HepG2 (cell line): ENCODE data around the gene CDC6. TPM values are rescaled to one million over a fixed set of nuclear protein-coding genes. Genes with fewer than 3 reads are reported as not detected.

ENCODE experiments used
- ERF ChIP-seq: IDR thresholded peaks from 2 replicates; pipeline ENCODE4 v1.6.1; 2018; ENCODE audit warnings: missing biosample characterization, missing genetic modification reagents
- ETV5 ChIP-seq: IDR thresholded peaks from 2 replicates; pipeline ENCODE4 v1.6.1; 2018; ENCODE audit warnings: missing biosample characterization, missing genetic modification reagents, inconsistent platforms, borderline replicate concordance
- HNRNPUL1 ChIP-seq: fragments of 200-400 bp; formaldehyde crosslinking; IDR thresholded peaks from 2 replicates; pipeline ENCODE4 v1.6.1; 2017; ENCODE audit warnings: low read depth, mild to moderate bottlenecking, low read length, moderate library complexity
- HOXD1 ChIP-seq: sonication (generic); formaldehyde crosslinking; IDR thresholded peaks from 2 replicates; pipeline ENCODE4 v1.5.0; 2020; ENCODE audit warnings: missing genetic modification reagents
- KDM3A ChIP-seq: IDR thresholded peaks from 2 replicates; pipeline ENCODE4 v1.6.1; 2018; ENCODE audit warnings: low read depth, missing compliant biosample characterization
- NONO ChIP-seq, 2 experiments: fragments of 450-650 bp in 1 of 2; sonication (generic) in 1 of 2; formaldehyde crosslinking in 1 of 2; IDR thresholded peaks in 1 of 2; conservative IDR thresholded peaks in 1 of 2; 2 replicates each; pipeline versions ENCODE4 v1.6.1 to v1.8.0; 2017 to 2022; ENCODE audit warnings: mild to moderate bottlenecking in 1 of 2, missing genetic modification reagents in 1 of 2, moderate library complexity in 1 of 2
- PHF21A ChIP-seq: sonication (generic); formaldehyde crosslinking; IDR thresholded peaks from 2 replicates; pipeline ENCODE4 v1.5.0; 2020; ENCODE audit warnings: mild to moderate bottlenecking, missing genetic modification reagents
- RBM22 ChIP-seq: fragments of 200-400 bp; formaldehyde crosslinking; optimal IDR thresholded peaks from 2 replicates; pipeline ENCODE3; 2017; ENCODE audit warnings: mild to moderate bottlenecking, low read length, moderate library complexity
- RXRA ChIP-seq: sonication (generic); formaldehyde crosslinking; IDR thresholded peaks from 2 replicates; pipeline ENCODE4 v1.5.1; 2020; ENCODE audit warnings: missing genetic modification reagents
- ZFP41 ChIP-seq: sonication (generic); formaldehyde crosslinking; IDR thresholded peaks from 2 replicates; pipeline ENCODE4 v1.4.0; 2020; ENCODE audit warnings: mild to moderate bottlenecking, missing genetic modification reagents, borderline replicate concordance
- ZNF12 ChIP-seq: sonication (generic); formaldehyde crosslinking; IDR thresholded peaks from 2 replicates; pipeline ENCODE4 v1.5.0; 2020; ENCODE audit warnings: missing genetic modification reagents
- ZNF121 ChIP-seq: sonication (generic); formaldehyde crosslinking; IDR thresholded peaks from 2 replicates; pipeline ENCODE4 v1.5.0; 2020; ENCODE audit warnings: mild to moderate bottlenecking, missing genetic modification reagents
- ZNF563 ChIP-seq: sonication (generic); formaldehyde crosslinking; IDR thresholded peaks from 2 replicates; pipeline ENCODE4 v1.8.0; 2022; ENCODE audit warnings: mild to moderate bottlenecking, moderate library complexity, missing genetic modification reagents
- ZNF598 ChIP-seq: sonication (generic); formaldehyde crosslinking; IDR thresholded peaks from 2 replicates; pipeline ENCODE4 v1.5.1; 2020; ENCODE audit warnings: mild to moderate bottlenecking, missing genetic modification reagents, borderline replicate concordance
- ZNF777 ChIP-seq: sonication (generic); formaldehyde crosslinking; IDR thresholded peaks from 2 replicates; pipeline ENCODE4 v1.4.0; 2020; ENCODE audit warnings: missing genetic modification reagents
- ZSCAN21 ChIP-seq: sonication (generic); formaldehyde crosslinking; IDR thresholded peaks from 2 replicates; pipeline ENCODE4 v1.8.0; 2022; ENCODE audit warnings: mild to moderate bottlenecking, missing genetic modification reagents, moderate library complexity, borderline replicate concordance
- polyA plus RNA-seq, 8 experiments: library from polyadenylated mRNA; depleted of rRNA in 3 of 8; stranded (reverse) in 7 of 8; unstranded in 1 of 8; fragments of >200 nt; fragmentation: Illumina TruSeq in 4 of 8; extraction: Trizol in 4 of 8; gene quantifications; 2 replicates each; pipeline versions ENCODE4 v1.2.1 to v1.2.3, GENCODE V29; 2011 to 2016; ENCODE audit warnings: low read depth in 4 of 8, missing spikeins in 1 of 8, mixed read lengths in 1 of 8; ENCODE audit not compliant: insufficient read depth in 1 of 8
- total RNA-seq, 5 experiments: library from RNA; depleted of rRNA; stranded (reverse); fragments of >200 nt; fragmentation: Illumina TruSeq; extraction: Trizol; gene quantifications; 2 replicates each; pipeline ENCODE4 v1.2.3, GENCODE V29; 2016; ENCODE audit warnings: low read depth in 1 of 5
- TF ChIP-seq, protein P1 (sequence below): sonication (generic); formaldehyde crosslinking; IDR thresholded peaks from 2 replicates; pipeline ENCODE4 v1.8.1; 2023; ENCODE audit warnings: mild to moderate bottlenecking, inconsistent platforms, moderate library complexity, missing genetic modification reagents, borderline replicate concordance
- TF ChIP-seq, protein P2 (sequence below): sonication (generic); formaldehyde crosslinking; IDR thresholded peaks from 2 replicates; pipeline ENCODE4 v1.4.0; 2020; ENCODE audit warnings: low read depth, missing genetic modification reagents
- TF ChIP-seq, protein P3 (sequence below): sonication (generic); formaldehyde crosslinking; IDR thresholded peaks from 2 replicates; pipeline ENCODE4 v1.4.0; 2020; ENCODE audit warnings: missing genetic modification reagents, borderline replicate concordance
- TF ChIP-seq, protein P4 (sequence below): sonication (generic); formaldehyde crosslinking; IDR thresholded peaks from 2 replicates; pipeline ENCODE4 v1.4.0; 2020; ENCODE audit warnings: missing genetic modification reagents, mild to moderate bottlenecking, borderline replicate concordance

Gene CDC6
- total and polyA plus RNA-seq, 2 of the 13 experiments (the other 11 are each of a cell fraction or from before 2014, with no cell fraction given): 17.4 to 114 TPM

GRCh38 chr17:40309031-40309948, 21.6 kb downstream of the CDC6 start, which contains the start of gene RARA (continued):
- TF ChIP-seq, protein P1, sequence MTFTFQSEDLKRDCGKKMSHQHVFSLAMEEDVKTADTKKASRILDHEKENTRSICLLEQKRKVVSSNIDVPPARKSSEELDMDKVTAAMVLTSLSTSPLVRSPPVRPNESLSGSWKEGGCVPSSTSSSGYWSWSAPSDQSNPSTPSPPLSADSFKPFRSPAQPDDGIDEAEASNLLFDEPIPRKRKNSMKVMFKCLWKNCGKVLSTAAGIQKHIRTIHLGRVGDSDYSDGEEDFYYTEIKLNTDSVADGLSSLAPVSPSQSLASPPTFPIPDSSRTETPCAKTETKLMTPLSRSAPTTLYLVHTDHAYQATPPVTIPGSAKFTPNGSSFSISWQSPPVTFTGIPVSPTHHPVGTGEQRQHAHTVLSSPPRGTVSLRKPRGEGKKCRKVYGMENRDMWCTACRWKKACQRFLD (CRISPR knock-in tag): 0 out of 2 replicates have a peak, but pooled peaks have one; percentile 32
- TF ChIP-seq RXRA (CRISPR knock-in tag) (peak; percentile 56; the same call in 1 of the 2 replicates), ZNF598 (CRISPR knock-in tag) (peak; percentile 54), ZFP41 (CRISPR knock-in tag) (peak; percentile 51; the same call in 1 of the 2 replicates), ZNF121 (CRISPR knock-in tag) (no peak), ERF (CRISPR knock-in tag) (no peak), ZNF563 (CRISPR knock-in tag) (peak; percentile 18; the same call in 1 of the 2 replicates), ZNF12 (0 out of 2 replicates have a peak, but pooled peaks have one; percentile 42), RBM22 (no peak), ZNF777 (0 out of 2 replicates have a peak, but pooled peaks have one; percentile 30), PHF21A (CRISPR knock-in tag) (peak; percentile 80), ZSCAN21 (CRISPR knock-in tag) (peak; percentile 84; the same call in 1 of the 2 replicates), KDM3A (CRISPR knock-in tag) (no peak), HNRNPUL1 (no peak), NONO (IDR thresholded peaks at IDR 0.05) (no peak), NONO (CRISPR knock-in tag; conservative IDR thresholded peaks at IDR 0.05) (peak; percentile 28; the same call in 1 of the 2 replicates), HOXD1 (peak; percentile 82; the same call in 1 of the 2 replicates), ETV5 (CRISPR knock-in tag) (peak; percentile 14; the same call in 1 of the 2 replicates)
- TF ChIP-seq, protein P2, sequence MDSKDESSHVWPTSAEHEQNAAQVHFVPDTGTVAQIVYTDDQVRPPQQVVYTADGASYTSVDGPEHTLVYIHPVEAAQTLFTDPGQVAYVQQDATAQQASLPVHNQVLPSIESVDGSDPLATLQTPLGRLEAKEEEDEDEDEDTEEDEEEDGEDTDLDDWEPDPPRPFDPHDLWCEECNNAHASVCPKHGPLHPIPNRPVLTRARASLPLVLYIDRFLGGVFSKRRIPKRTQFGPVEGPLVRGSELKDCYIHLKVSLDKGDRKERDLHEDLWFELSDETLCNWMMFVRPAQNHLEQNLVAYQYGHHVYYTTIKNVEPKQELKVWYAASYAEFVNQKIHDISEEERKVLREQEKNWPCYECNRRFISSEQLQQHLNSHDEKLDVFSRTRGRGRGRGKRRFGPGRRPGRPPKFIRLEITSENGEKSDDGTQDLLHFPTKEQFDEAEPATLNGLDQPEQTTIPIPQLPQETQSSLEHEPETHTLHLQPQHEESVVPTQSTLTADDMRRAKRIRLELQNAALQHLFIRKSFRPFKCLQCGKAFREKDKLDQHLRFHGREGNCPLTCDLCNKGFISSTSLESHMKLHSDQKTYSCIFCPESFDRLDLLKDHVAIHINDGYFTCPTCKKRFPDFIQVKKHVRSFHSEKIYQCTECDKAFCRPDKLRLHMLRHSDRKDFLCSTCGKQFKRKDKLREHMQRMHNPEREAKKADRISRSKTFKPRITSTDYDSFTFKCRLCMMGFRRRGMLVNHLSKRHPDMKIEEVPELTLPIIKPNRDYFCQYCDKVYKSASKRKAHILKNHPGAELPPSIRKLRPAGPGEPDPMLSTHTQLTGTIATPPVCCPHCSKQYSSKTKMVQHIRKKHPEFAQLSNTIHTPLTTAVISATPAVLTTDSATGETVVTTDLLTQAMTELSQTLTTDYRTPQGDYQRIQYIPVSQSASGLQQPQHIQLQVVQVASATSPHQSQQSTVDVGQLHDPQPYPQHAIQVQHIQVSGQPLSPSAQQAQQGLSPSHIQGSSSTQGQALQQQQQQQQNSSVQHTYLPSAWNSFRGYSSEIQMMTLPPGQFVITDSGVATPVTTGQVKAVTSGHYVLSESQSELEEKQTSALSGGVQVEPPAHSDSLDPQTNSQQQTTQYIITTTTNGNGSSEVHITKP (CRISPR knock-in tag): peak; percentile 69; the same call in 1 of the 2 replicates
- TF ChIP-seq, protein P3, sequence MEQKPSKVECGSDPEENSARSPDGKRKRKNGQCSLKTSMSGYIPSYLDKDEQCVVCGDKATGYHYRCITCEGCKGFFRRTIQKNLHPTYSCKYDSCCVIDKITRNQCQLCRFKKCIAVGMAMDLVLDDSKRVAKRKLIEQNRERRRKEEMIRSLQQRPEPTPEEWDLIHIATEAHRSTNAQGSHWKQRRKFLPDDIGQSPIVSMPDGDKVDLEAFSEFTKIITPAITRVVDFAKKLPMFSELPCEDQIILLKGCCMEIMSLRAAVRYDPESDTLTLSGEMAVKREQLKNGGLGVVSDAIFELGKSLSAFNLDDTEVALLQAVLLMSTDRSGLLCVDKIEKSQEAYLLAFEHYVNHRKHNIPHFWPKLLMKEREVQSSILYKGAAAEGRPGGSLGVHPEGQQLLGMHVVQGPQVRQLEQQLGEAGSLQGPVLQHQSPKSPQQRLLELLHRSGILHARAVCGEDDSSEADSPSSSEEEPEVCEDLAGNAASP: no peak
- TF ChIP-seq, protein P4, sequence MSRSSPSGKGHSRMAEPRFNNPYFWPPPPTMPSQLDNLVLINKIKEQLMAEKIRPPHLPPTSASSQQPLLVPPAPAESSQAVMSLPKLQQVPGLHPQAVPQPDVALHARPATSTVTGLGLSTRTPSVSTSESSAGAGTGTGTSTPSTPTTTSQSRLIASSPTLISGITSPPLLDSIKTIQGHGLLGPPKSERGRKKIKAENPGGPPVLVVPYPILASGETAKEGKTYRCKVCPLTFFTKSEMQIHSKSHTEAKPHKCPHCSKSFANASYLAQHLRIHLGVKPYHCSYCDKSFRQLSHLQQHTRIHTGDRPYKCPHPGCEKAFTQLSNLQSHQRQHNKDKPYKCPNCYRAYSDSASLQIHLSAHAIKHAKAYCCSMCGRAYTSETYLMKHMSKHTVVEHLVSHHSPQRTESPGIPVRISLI: peak; percentile 28; the same call in 1 of the 2 replicates
